Smooth muscle cell (in vitro differentiated cells): ENCODE data around the gene DYNLRB2. TPM values are rescaled to one million over a fixed set of nuclear protein-coding genes. Genes with fewer than 3 reads are reported as not detected.

Experiments
- DNase-seq: peaks from one replicate; lab custom pipeline; 2025; ENCODE audit not compliant: unreplicated experiment; lab: John Stamatoyannopoulos, UW
- H2AFZ ChIP-seq: fragments of 200-600 bp; sonication (generic); 2 replicates; pipeline ENCODE4 v1.6.0; 2016; ENCODE audit warnings: antibody characterized with exemption, low read depth, mild to moderate bottlenecking
- H3F3A ChIP-seq: fragments of 200-600 bp; sonication (generic); 2 replicates; pipeline ENCODE4 v1.6.0; 2017; ENCODE audit warnings: antibody characterized with exemption, low read depth
- H3K27ac ChIP-seq: fragments of 200-600 bp; sonication (generic); 2 replicates; pipeline ENCODE4 v1.5.1; 2016; ENCODE audit warnings: low read depth, mild to moderate bottlenecking
- H3K27me3 ChIP-seq: fragments of 200-600 bp; sonication (generic); 2 replicates; pipeline ENCODE4 v1.6.1; 2016; ENCODE audit warnings: low read depth, mild to moderate bottlenecking
- H3K36me3 ChIP-seq: fragments of 200-600 bp; sonication (generic); 2 replicates; pipeline ENCODE4 v1.5.1; 2016; ENCODE audit warnings: low read depth
- H3K4me1 ChIP-seq: fragments of 200-600 bp; sonication (generic); 2 replicates; pipeline ENCODE4 v1.5.1; 2016; ENCODE audit warnings: low read depth
- H3K4me2 ChIP-seq: fragments of 200-600 bp; sonication (generic); 2 replicates; pipeline ENCODE4 v1.6.0; 2016; ENCODE audit warnings: mild to moderate bottlenecking
- H3K4me3 ChIP-seq: fragments of 200-600 bp; sonication (generic); 2 replicates; pipeline ENCODE4 v1.5.1; 2016; ENCODE audit warnings: mild to moderate bottlenecking
- H3K79me2 ChIP-seq: fragments of 200-600 bp; sonication (generic); 2 replicates; pipeline ENCODE4 v1.6.0; 2016; ENCODE audit warnings: low read depth, mild to moderate bottlenecking
- H3K9ac ChIP-seq: fragments of 200-600 bp; sonication (generic); 2 replicates; pipeline ENCODE4 v1.6.0; 2016; ENCODE audit warnings: low read depth
- H3K9me3 ChIP-seq: fragments of 200-600 bp; sonication (generic); replicated peaks from 2 replicates; pipeline ENCODE4 v1.5.1; 2016; ENCODE audit warnings: low read depth
- H4K20me1 ChIP-seq: fragments of 200-600 bp; sonication (generic); 2 replicates; pipeline ENCODE4 v1.6.0; 2016; ENCODE audit warnings: low read depth
- CTCF ChIP-seq: fragments of 200-600 bp; sonication (generic); IDR thresholded peaks from 2 replicates; pipeline ENCODE4 v1.5.1; 2017; ENCODE audit warnings: borderline replicate concordance, mild to moderate bottlenecking, antibody characterized with exemption; ENCODE audit not compliant: insufficient read depth, poor library complexity, severe bottlenecking
- WGBS: methylation state at CpG from one replicate; pipeline ENCODE4 v1.1.7; 2016; ENCODE audit warnings: low lambda C conversion rate; 5-methylcytosine and 5-hydroxymethylcytosine counted together
- polyA plus RNA-seq: library from polyadenylated mRNA; unstranded; fragments of >200 nt; fragmentation: Nextera tagmentation; extraction: Ambion mirVana; gene quantifications from 2 replicates; pipeline ENCODE4 v1.2.1, GENCODE V29; 2016
- total RNA-seq: library from RNA; depleted of rRNA; stranded (reverse); fragments of >200 nt; gene quantifications from 2 replicates; pipeline ENCODE4 v1.2.3, GENCODE V29; 2014

The DYNLRB2 gene
- total and polyA plus RNA-seq, 2 experiments from 2014 or later, result 0.58 TPM; not detected in 1

- H3F3A ChIP-seq, result no peaks in the 10 kb centered on the region
- no peak overlapping the region for H2AFZ ChIP-seq
- no peak for TF ChIP-seq CTCF
- DNase-seq, result no peak
- no peak overlapping the region for H3K9ac ChIP-seq
- no peaks in the 10 kb centered on the region for H3K79me2 ChIP-seq
- H3K27ac ChIP-seq, result no peak overlapping the region
- no peak overlapping the region for H3K4me2 ChIP-seq
- no peaks in the 10 kb centered on the region for H3K9me3 ChIP-seq
- no peaks in the 10 kb centered on the region for H3K36me3 ChIP-seq
- H3K4me3 ChIP-seq, result no peak overlapping the region
- 64% methylated on average over 4 of the region's 4 CpGs for WGBS
- no peaks in the 10 kb centered on the region for H4K20me1 ChIP-seq
- no peaks in the 10 kb centered on the region for H3K4me1 ChIP-seq
- H3K27me3 ChIP-seq, result peaks cover 34% of the 10 kb centered on the region
These were observed 18.6 kb downstream of the DYNLRB2 start for GRCh38 chr16:80559369-80559768.

GRCh38 chr16:80563066-80563465 lies 22.3 kb downstream of the DYNLRB2 start:
- Histone ChIP-seq H3K79me2 (no peaks in the 10 kb centered on the region), H3K27me3 (peaks cover 18% of the 10 kb centered on the region), H3K4me2 (no peak overlapping the region), H3K4me3 (no peak overlapping the region), H3F3A (no peaks in the 10 kb centered on the region), H3K9ac (no peak overlapping the region), H3K4me1 (no peaks in the 10 kb centered on the region), H3K27ac (no peak overlapping the region), H2AFZ (no peak overlapping the region), H4K20me1 (no peaks in the 10 kb centered on the region), H3K9me3 (no peaks in the 10 kb centered on the region), H3K36me3 (no peaks in the 10 kb centered on the region)
- no peak for TF ChIP-seq CTCF
- 84% methylated on average over 3 of the region's 3 CpGs for WGBS
- no peak for DNase-seq

GRCh38 chr16:80564394-80564793 lies 23.6 kb downstream of the DYNLRB2 start:
- H3K4me3 ChIP-seq, result no peak overlapping the region
- peaks cover 16% of the 10 kb centered on the region for H3K27me3 ChIP-seq
- no peak overlapping the region for H3K27ac ChIP-seq
- DNase-seq, result no peak
- no peak overlapping the region for H3K4me2 ChIP-seq
- no peak overlapping the region for H2AFZ ChIP-seq
- no peaks in the 10 kb centered on the region for H4K20me1 ChIP-seq
- no peaks in the 10 kb centered on the region for H3K36me3 ChIP-seq
- TF ChIP-seq CTCF, result no peak
- 84% methylated on average over 7 of the region's 7 CpGs for WGBS
- H3F3A ChIP-seq, result no peaks in the 10 kb centered on the region
- no peaks in the 10 kb centered on the region for H3K9me3 ChIP-seq
- no peak overlapping the region for H3K9ac ChIP-seq
- no peaks in the 10 kb centered on the region for H3K79me2 ChIP-seq
- H3K4me1 ChIP-seq, result no peaks in the 10 kb centered on the region

GRCh38 chr16:80569440-80570105 lies 28.8 kb downstream of the DYNLRB2 start:
- Histone ChIP-seq H3K4me2 (peak overlapping the region; percentile 43), H2AFZ (no peak overlapping the region), H3K79me2 (no peaks in the 10 kb centered on the region), H3K4me1 (no peaks in the 10 kb centered on the region), H3K9me3 (no peaks in the 10 kb centered on the region), H3K27me3 (no peaks in the 10 kb centered on the region), H3K9ac (no peak overlapping the region), H3K4me3 (no peak overlapping the region), H3F3A (no peaks in the 10 kb centered on the region), H4K20me1 (no peaks in the 10 kb centered on the region), H3K27ac (peak overlapping the region; percentile 78), H3K36me3 (no peaks in the 10 kb centered on the region)
- no peak for DNase-seq
- TF ChIP-seq CTCF, result no peak
- 43% methylated on average over 9 of the region's 9 CpGs for WGBS
